SK-N-SH (cell line): ENCODE data around the gene ZNF385C. TPM values are rescaled to one million over a fixed set of nuclear protein-coding genes. Genes with fewer than 3 reads are reported as not detected.

Experiments
- CTCF ChIA-PET: fragments of 300-600, 350-600 bp; formaldehyde crosslinking; extraction: SDS; loops from one replicate; lab custom pipeline; 2021; lab: Yijun Ruan, JAX
- POLR2A ChIA-PET: fragments of 350-600 bp; sonication (Branson Sonifier 250); formaldehyde crosslinking; extraction: SDS; loops from one replicate; lab custom pipeline; 2020; ENCODE audit warnings: antibody characterized with exemption, inconsistent platforms; lab: Yijun Ruan, JAX
- DNase-seq: peaks from one replicate; pipeline ENCODE4 v3.0.0; 2012
- H2AFZ ChIP-seq: fragments of 200-600 bp; sonication (generic); 2 replicates; pipeline ENCODE4 v1.8.1; 2016; ENCODE audit warnings: antibody characterized with exemption, mild to moderate bottlenecking, low read depth
- H3F3A ChIP-seq: fragments of 200-600 bp; sonication (generic); replicated peaks from 2 replicates; pipeline ENCODE3; 2016; ENCODE audit warnings: antibody characterized with exemption, mild to moderate bottlenecking; ENCODE audit not compliant: insufficient read depth
- H3K27ac ChIP-seq, 2 experiments: fragments of 200-500 bp in 1 of 2; fragments of 200-600 bp in 1 of 2; sonication (Bioruptor generic) in 1 of 2; sonication (generic), shearing (Covaris generic) in 1 of 2; 2 replicates each; pipeline versions ENCODE4 v1.5.1 to v1.6.1; 2014 to 2016; ENCODE audit warnings: low read depth in 2 of 2, inconsistent platforms in 1 of 2, low read length in 1 of 2, mild to moderate bottlenecking in 1 of 2, mixed read lengths in 1 of 2
- H3K27me3 ChIP-seq: fragments of 200-600 bp; sonication (generic), shearing (Covaris generic); 2 replicates; pipeline ENCODE4 v1.6.1; 2016; ENCODE audit warnings: mixed run types; ENCODE audit not compliant: insufficient read depth
- H3K36me3 ChIP-seq, 2 experiments: fragments of 200-500 bp in 1 of 2; fragments of 200-600 bp in 1 of 2; sonication (Bioruptor generic) in 1 of 2; sonication (generic) in 1 of 2; replicated peaks in 1 of 2; 2 replicates each; pipeline versions ENCODE3 to v1.5.1; 2014 to 2016; ENCODE audit warnings: low read length in 1 of 2, mild to moderate bottlenecking in 1 of 2; ENCODE audit not compliant: insufficient read depth in 2 of 2, control insufficient read depth in 1 of 2
- H3K4me1 ChIP-seq, 2 experiments: fragments of 200-500 bp in 1 of 2; fragments of 200-600 bp in 1 of 2; sonication (Bioruptor generic) in 1 of 2; sonication (generic), shearing (Covaris generic) in 1 of 2; 2 replicates each; pipeline versions ENCODE4 v1.5.1 to v1.6.1; 2014 to 2016; ENCODE audit warnings: low read depth in 1 of 2, low read length in 1 of 2, mixed run types in 1 of 2; ENCODE audit not compliant: insufficient read depth in 2 of 2, control insufficient read depth in 1 of 2
- H3K4me2 ChIP-seq: fragments of 200-600 bp; sonication (generic), shearing (Covaris generic); 2 replicates; pipeline ENCODE4 v1.6.1; 2017; ENCODE audit warnings: mixed run types
- H3K4me3 ChIP-seq, 2 experiments: fragments of 200-500 bp in 1 of 2; fragments of 200-600 bp in 1 of 2; sonication (Bioruptor generic) in 1 of 2; sonication (generic), shearing (Covaris generic) in 1 of 2; 2 replicates each; pipeline versions ENCODE4 v1.5.1 to v1.8.1; 2014 to 2016; ENCODE audit warnings: low read depth in 2 of 2, inconsistent platforms in 1 of 2, low read length in 1 of 2, mild to moderate bottlenecking in 1 of 2, mixed read lengths in 1 of 2, moderate library complexity in 1 of 2
- H3K79me2 ChIP-seq: fragments of 200-600 bp; sonication (generic); 2 replicates; pipeline ENCODE4 v1.8.1; 2017; ENCODE audit warnings: mild to moderate bottlenecking; ENCODE audit not compliant: insufficient read depth
- H3K9ac ChIP-seq: fragments of 200-600 bp; sonication (generic); 2 replicates; pipeline ENCODE4 v1.6.1; 2017; ENCODE audit warnings: mixed run types
- H3K9me2 ChIP-seq: fragments of 200-600 bp; sonication (generic); 2 replicates; pipeline ENCODE4 v1.6.1; 2017; ENCODE audit warnings: mixed run types
- H3K9me3 ChIP-seq: fragments of 200-600 bp; sonication (generic); 2 replicates; pipeline ENCODE4 v1.6.1; 2017; ENCODE audit warnings: mixed run types, mild to moderate bottlenecking, moderate library complexity
- H4K20me1 ChIP-seq: fragments of 200-600 bp; sonication (generic); 2 replicates; pipeline ENCODE4 v1.6.1; 2017; ENCODE audit warnings: mild to moderate bottlenecking, mixed run types; ENCODE audit not compliant: insufficient read depth
- CHD2 ChIP-seq: fragments of 150-350 bp; IDR thresholded peaks from 2 replicates; pipeline ENCODE4 v1.6.1; 2018; ENCODE audit warnings: low read length; ENCODE audit not compliant: partially characterized antibody
- FOSL2 ChIP-seq: IDR thresholded peaks from 2 replicates; pipeline ENCODE4 v1.4.0; 2012; ENCODE audit warnings: low read depth, mild to moderate bottlenecking, moderate library complexity, borderline replicate concordance
- GATA2 ChIP-seq: sonication (generic); formaldehyde crosslinking; IDR thresholded peaks from 2 replicates; pipeline ENCODE4 v1.5.0; 2020; ENCODE audit warnings: mild to moderate bottlenecking, missing genetic modification reagents
- JUND ChIP-seq: IDR thresholded peaks from 2 replicates; pipeline ENCODE4 v1.4.0; 2012
- MXI1 ChIP-seq: IDR thresholded peaks from 2 replicates; pipeline ENCODE4 v1.6.1; 2012; ENCODE audit warnings: mild to moderate bottlenecking, low read depth, low read length, improper control_type of control experiment
- NFIC ChIP-seq: IDR thresholded peaks from 2 replicates; pipeline ENCODE4 v1.4.0; 2012; ENCODE audit warnings: borderline replicate concordance
- NRF1 ChIP-seq: IDR thresholded peaks from 2 replicates; pipeline ENCODE4 v1.6.1; 2012; ENCODE audit warnings: low read depth, mild to moderate bottlenecking, low read length
- RAD21 ChIP-seq: IDR thresholded peaks from 2 replicates; pipeline ENCODE4 v1.6.1; 2012; ENCODE audit warnings: mild to moderate bottlenecking, low read length
- REST ChIP-seq: IDR thresholded peaks from 2 replicates; pipeline ENCODE4 v1.6.1; 2012; ENCODE audit warnings: mild to moderate bottlenecking, low read depth, low read length, moderate library complexity
- TAF1 ChIP-seq: IDR thresholded peaks from 2 replicates; pipeline ENCODE4 v1.6.1; 2012; ENCODE audit warnings: low read depth, mild to moderate bottlenecking, low read length, moderate library complexity, borderline replicate concordance
- WGBS: methylation state at CpG from one replicate; pipeline ENCODE4 v1.1.6; 2017; ENCODE audit warnings: low lambda C conversion rate; 5-methylcytosine and 5-hydroxymethylcytosine counted together
- polyA plus RNA-seq, 3 experiments: library from polyadenylated mRNA; depleted of rRNA; stranded (reverse); fragments of >200 nt; gene quantifications; 2 replicates each; pipeline ENCODE4 v1.2.3, GENCODE V29; 2012
- TF ChIP-seq, protein P1 (sequence below): IDR thresholded peaks from 2 replicates; pipeline ENCODE4 v1.4.0; 2012; ENCODE audit warnings: low read depth, borderline replicate concordance
- TF ChIP-seq, protein P2 (sequence below): fragments of 200-600 bp; sonication (generic); IDR thresholded peaks from 2 replicates; pipeline ENCODE4 v1.6.1; 2017; ENCODE audit warnings: antibody characterized with exemption, mild to moderate bottlenecking, moderate library complexity
- TF ChIP-seq, protein P3 (sequence below): fragments of 150-350 bp; IDR thresholded peaks from 2 replicates; pipeline ENCODE4 v1.6.1; 2017; ENCODE audit warnings: antibody characterized with exemption, low read length, low read depth, borderline replicate concordance

ZNF385C gene
- polyA plus RNA-seq, 1 of the 3 experiments (the other 2 are of a cell fraction): 0.05 TPM

- Histone ChIP-seq H3F3A (peaks cover 2% of the 10 kb centered on the region), H3K9me2 (no peaks in the 10 kb centered on the region), H4K20me1 (no peaks in the 10 kb centered on the region), H3K36me3 (peaks cover 55 to 68% of the 10 kb centered on the region in 2 experiments), H3K9me3 (no peaks in the 10 kb centered on the region), H3K4me1 (no peaks in the 10 kb centered on the region), H3K27me3 (no peaks in the 10 kb centered on the region), H3K9ac (no peak overlapping the region), H3K4me3 (no peak overlapping the region), H3K4me2 (no peak overlapping the region), H2AFZ (no peak overlapping the region), H3K79me2 (peaks cover 7% of the 10 kb centered on the region; the same call in 1 of the 2 replicates), H3K27ac (peak overlapping the region in 1 of 2 experiments; percentile 4; a peak in 1 of 4 replicates)
- 84% methylated on average over 14 of the region's 14 CpGs for WGBS
- CTCF ChIA-PET: interaction anchor here (0.6 to 1.6 kb wide), 4 partner anchors 9 to 64 kb away, joined by 3 to 5 read pairs (median 3); no protein-coding TSS in a partner anchor
- no peak for DNase-seq
- peak; percentile 29; the same call in 1 of the 2 replicates for TF ChIP-seq FOSL2
- TF ChIP-seq JUND: peak; percentile 34; the same call in 1 of the 2 replicates
- no peak for TF ChIP-seq MXI1
- TF ChIP-seq, protein P1, sequence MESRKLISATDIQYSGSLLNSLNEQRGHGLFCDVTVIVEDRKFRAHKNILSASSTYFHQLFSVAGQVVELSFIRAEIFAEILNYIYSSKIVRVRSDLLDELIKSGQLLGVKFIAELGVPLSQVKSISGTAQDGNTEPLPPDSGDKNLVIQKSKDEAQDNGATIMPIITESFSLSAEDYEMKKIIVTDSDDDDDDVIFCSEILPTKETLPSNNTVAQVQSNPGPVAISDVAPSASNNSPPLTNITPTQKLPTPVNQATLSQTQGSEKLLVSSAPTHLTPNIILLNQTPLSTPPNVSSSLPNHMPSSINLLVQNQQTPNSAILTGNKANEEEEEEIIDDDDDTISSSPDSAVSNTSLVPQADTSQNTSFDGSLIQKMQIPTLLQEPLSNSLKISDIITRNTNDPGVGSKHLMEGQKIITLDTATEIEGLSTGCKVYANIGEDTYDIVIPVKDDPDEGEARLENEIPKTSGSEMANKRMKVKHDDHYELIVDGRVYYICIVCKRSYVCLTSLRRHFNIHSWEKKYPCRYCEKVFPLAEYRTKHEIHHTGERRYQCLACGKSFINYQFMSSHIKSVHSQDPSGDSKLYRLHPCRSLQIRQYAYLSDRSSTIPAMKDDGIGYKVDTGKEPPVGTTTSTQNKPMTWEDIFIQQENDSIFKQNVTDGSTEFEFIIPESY: no peak
- POLR2A ChIA-PET: interaction anchor here (1.4 kb wide), 1 partner anchor 10 kb away, joined by 3 read pairs; no protein-coding TSS in a partner anchor
Observed at GRCh38 chr17:41982026-41982760, 116.1 kb downstream of the ZNF385C start.

DNA sequence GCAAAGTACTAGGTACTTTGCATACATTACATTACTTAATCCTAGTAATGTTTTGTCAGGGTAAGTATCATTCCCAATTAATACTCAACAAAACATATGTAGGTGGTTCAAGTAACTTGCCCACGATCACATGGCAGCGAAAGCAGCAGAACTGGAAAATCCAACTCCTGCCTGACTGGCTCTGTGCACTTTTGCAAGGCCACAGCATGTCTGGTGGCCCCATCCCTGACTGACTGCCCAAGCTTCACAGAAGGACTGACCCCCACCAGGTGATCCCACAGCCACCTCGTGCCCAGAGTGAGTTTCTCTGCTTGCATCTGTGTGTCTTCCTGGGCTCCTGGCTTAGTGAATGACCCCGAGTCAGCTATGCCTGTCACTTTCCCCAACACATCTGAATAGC lies 120.3 kb downstream of the ZNF385C start:
- Histone ChIP-seq H3K4me2 (no peak overlapping the region), H3K4me3 (no peak overlapping the region), H3K9me3 (no peaks in the 10 kb centered on the region), H3K9ac (no peak overlapping the region), H3K27ac (no peak overlapping the region), H4K20me1 (no peaks in the 10 kb centered on the region), H3K9me2 (no peaks in the 10 kb centered on the region), H3K27me3 (no peaks in the 10 kb centered on the region), H2AFZ (no peak overlapping the region), H3F3A (peaks cover 7% of the 10 kb centered on the region), H3K36me3 (peaks cover 58 to 69% of the 10 kb centered on the region in 2 experiments), H3K79me2 (peaks cover 11% of the 10 kb centered on the region; the same call in 1 of the 2 replicates), H3K4me1 (peaks cover 0 to 32% of the 10 kb centered on the region in 2 experiments; a peak in 1 of 4 replicates)
- 97% methylated on average over 4 of the region's 4 CpGs for WGBS
- ChIA-PET POLR2A (no interaction called here), CTCF (interaction anchor here (0.8 to 1.1 kb wide), 2 partner anchors 15 to 142 kb away, joined by 3 to 4 read pairs; no protein-coding TSS in a partner anchor)
- no peak for DNase-seq
- TF ChIP-seq, protein P1: no peak
- TF ChIP-seq, protein P2, sequence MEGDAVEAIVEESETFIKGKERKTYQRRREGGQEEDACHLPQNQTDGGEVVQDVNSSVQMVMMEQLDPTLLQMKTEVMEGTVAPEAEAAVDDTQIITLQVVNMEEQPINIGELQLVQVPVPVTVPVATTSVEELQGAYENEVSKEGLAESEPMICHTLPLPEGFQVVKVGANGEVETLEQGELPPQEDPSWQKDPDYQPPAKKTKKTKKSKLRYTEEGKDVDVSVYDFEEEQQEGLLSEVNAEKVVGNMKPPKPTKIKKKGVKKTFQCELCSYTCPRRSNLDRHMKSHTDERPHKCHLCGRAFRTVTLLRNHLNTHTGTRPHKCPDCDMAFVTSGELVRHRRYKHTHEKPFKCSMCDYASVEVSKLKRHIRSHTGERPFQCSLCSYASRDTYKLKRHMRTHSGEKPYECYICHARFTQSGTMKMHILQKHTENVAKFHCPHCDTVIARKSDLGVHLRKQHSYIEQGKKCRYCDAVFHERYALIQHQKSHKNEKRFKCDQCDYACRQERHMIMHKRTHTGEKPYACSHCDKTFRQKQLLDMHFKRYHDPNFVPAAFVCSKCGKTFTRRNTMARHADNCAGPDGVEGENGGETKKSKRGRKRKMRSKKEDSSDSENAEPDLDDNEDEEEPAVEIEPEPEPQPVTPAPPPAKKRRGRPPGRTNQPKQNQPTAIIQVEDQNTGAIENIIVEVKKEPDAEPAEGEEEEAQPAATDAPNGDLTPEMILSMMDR: no peak
- TF ChIP-seq RAD21 (no peak), CHD2 (no peak), GATA2 (CRISPR knock-in tag) (no peak), MXI1 (no peak), TAF1 (no peak), NFIC (no peak), FOSL2 (no peak), NRF1 (no peak), REST (no peak)
- TF ChIP-seq, protein P3, sequence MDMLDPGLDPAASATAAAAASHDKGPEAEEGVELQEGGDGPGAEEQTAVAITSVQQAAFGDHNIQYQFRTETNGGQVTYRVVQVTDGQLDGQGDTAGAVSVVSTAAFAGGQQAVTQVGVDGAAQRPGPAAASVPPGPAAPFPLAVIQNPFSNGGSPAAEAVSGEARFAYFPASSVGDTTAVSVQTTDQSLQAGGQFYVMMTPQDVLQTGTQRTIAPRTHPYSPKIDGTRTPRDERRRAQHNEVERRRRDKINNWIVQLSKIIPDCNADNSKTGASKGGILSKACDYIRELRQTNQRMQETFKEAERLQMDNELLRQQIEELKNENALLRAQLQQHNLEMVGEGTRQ: no peak
